PC-9 (cell line): ENCODE measurements around the gene SLC26A11.

Source experiments
- CTCF ChIP-seq: fragments of 200-600 bp; sonication (generic); conservative IDR thresholded peaks from 2 replicates; pipeline ENCODE4 v1.6.1; 2017; ENCODE audit warnings: mixed run types, antibody characterized with exemption, mild to moderate bottlenecking, moderate library complexity
- EZH2 ChIP-seq: fragments of 200-600 bp; sonication (generic); IDR thresholded peaks from 2 replicates; pipeline ENCODE4 v1.8.0; 2017; ENCODE audit warnings: antibody characterized with exemption, low read depth

- TF ChIP-seq CTCF = no peak
- TF ChIP-seq EZH2 = no peak
Measured at GRCh38 chr17:80281516-80281915, 61.3 kb downstream of the SLC26A11 start.
